Mesenchymal stem cell (in vitro differentiated cells and primary cell): ENCODE data around the gene ZNF791.
"Not testable (repeated sequence)": the region's sequence is repeated elsewhere in the genome, so short reads cannot be mapped to it uniquely, and the experiment has no call there.

Experiments used
- DNase-seq: peaks from one replicate; pipeline ENCODE4 v3.0.0-alpha.2; 2013
- H2AFZ ChIP-seq: one replicate; pipeline ENCODE4 v1.6.1; 2013; ENCODE audit warnings: low read depth, mild to moderate bottlenecking, control low read depth, inconsistent platforms, low read length, moderate library complexity
- H2AK5ac ChIP-seq: 2 replicates; pipeline ENCODE4 v1.6.1; 2013; ENCODE audit warnings: low read length, moderate library complexity, mild to moderate bottlenecking, inconsistent platforms; ENCODE audit not compliant: severe bottlenecking
- H2BK120ac ChIP-seq: one replicate; pipeline ENCODE4 v1.6.1; 2013; ENCODE audit warnings: low read depth, mild to moderate bottlenecking, inconsistent platforms, low read length, moderate library complexity
- H2BK12ac ChIP-seq, 2 experiments: one replicate each; pipeline ENCODE4 v1.6.1; 2013; ENCODE audit warnings: inconsistent platforms in 2 of 2, low read length in 2 of 2, mild to moderate bottlenecking in 2 of 2, moderate library complexity in 2 of 2, control low read depth in 1 of 2
- H2BK15ac ChIP-seq: one replicate; pipeline ENCODE4 v1.6.1; 2013; ENCODE audit warnings: mild to moderate bottlenecking, low read depth, inconsistent platforms; ENCODE audit not compliant: poor library complexity, severe bottlenecking
- H2BK5ac ChIP-seq: 2 replicates; pipeline ENCODE4 v1.6.1; 2013; ENCODE audit warnings: low read depth, mild to moderate bottlenecking, low read length, control low read depth, inconsistent platforms; ENCODE audit not compliant: poor library complexity, severe bottlenecking
- H3K14ac ChIP-seq, 2 experiments: one replicate each; pipeline ENCODE4 v1.6.1; 2013; ENCODE audit warnings: inconsistent platforms in 2 of 2, low read length in 2 of 2, control low read depth in 1 of 2, mild to moderate bottlenecking in 1 of 2, moderate library complexity in 1 of 2
- H3K18ac ChIP-seq, 2 experiments: one replicate each; pipeline ENCODE4 v1.6.1; 2013; ENCODE audit warnings: inconsistent platforms in 2 of 2, low read length in 2 of 2, control low read depth in 1 of 2, low read depth in 1 of 2, mild to moderate bottlenecking in 1 of 2
- H3K23ac ChIP-seq, 2 experiments: one replicate each; pipeline ENCODE4 v1.6.1; 2013; ENCODE audit warnings: inconsistent platforms in 2 of 2, low read length in 2 of 2, mild to moderate bottlenecking in 2 of 2, moderate library complexity in 2 of 2, control low read depth in 1 of 2
- H3K27ac ChIP-seq: 2 replicates; pipeline ENCODE4 v1.5.1; 2013; ENCODE audit warnings: mild to moderate bottlenecking, moderate library complexity, low read length, control low read depth, inconsistent platforms; ENCODE audit not compliant: poor library complexity, severe bottlenecking
- H3K27me3 ChIP-seq, 2 experiments: 2 replicates each; pipeline versions ENCODE4 v1.6.1 to v1.7.0; 2013; ENCODE audit warnings: low read length in 2 of 2, mild to moderate bottlenecking in 2 of 2, moderate library complexity in 2 of 2, control low read depth in 1 of 2, inconsistent platforms in 1 of 2; ENCODE audit not compliant: control insufficient read depth in 1 of 2, insufficient read depth in 1 of 2
- H3K36me3 ChIP-seq, 2 experiments: 2 replicates each; pipeline versions ENCODE4 v1.6.1 to v1.7.0; 2013; ENCODE audit warnings: low read length in 2 of 2, control low read depth in 1 of 2, inconsistent platforms in 1 of 2, low read depth in 1 of 2, mild to moderate bottlenecking in 1 of 2; ENCODE audit not compliant: insufficient read depth in 2 of 2, control insufficient read depth in 1 of 2
- H3K4ac ChIP-seq, 2 experiments: one replicate each; pipeline ENCODE4 v1.6.1; 2013; ENCODE audit warnings: inconsistent platforms in 2 of 2, low read length in 2 of 2, mild to moderate bottlenecking in 2 of 2, moderate library complexity in 2 of 2, control low read depth in 1 of 2, low read depth in 1 of 2
- H3K4me1 ChIP-seq: 2 replicates; pipeline ENCODE4 v1.6.1; 2013; ENCODE audit warnings: low read depth, low read length, control low read depth; ENCODE audit not compliant: control insufficient read depth, insufficient read depth
- H3K4me2 ChIP-seq: 2 replicates; pipeline ENCODE4 v1.6.1; 2013; ENCODE audit warnings: low read length, mild to moderate bottlenecking, inconsistent platforms; ENCODE audit not compliant: poor library complexity, severe bottlenecking
- H3K4me3 ChIP-seq, 2 experiments: 2 replicates each; pipeline versions ENCODE4 v1.5.1 to v1.7.0; 2013; ENCODE audit warnings: low read length in 2 of 2, mild to moderate bottlenecking in 2 of 2, control low read depth in 1 of 2, low read depth in 1 of 2; ENCODE audit not compliant: insufficient read depth in 1 of 2
- H3K79me1 ChIP-seq: replicated peaks from 2 replicates; pipeline ENCODE4 v1.6.1; 2013; ENCODE audit warnings: mild to moderate bottlenecking, control low read depth, low read length, inconsistent platforms; ENCODE audit not compliant: poor library complexity, severe bottlenecking
- H3K9ac ChIP-seq: 2 replicates; pipeline ENCODE4 v1.7.0; 2013; ENCODE audit warnings: mild to moderate bottlenecking, low read length, moderate library complexity
- H3K9me3 ChIP-seq: 2 replicates; pipeline ENCODE4 v1.7.0; 2013; ENCODE audit warnings: mild to moderate bottlenecking, low read length; ENCODE audit not compliant: control insufficient read depth
- H4K8ac ChIP-seq: one replicate; pipeline ENCODE4 v1.6.1; 2013; ENCODE audit warnings: inconsistent platforms, mild to moderate bottlenecking, low read length, moderate library complexity
- H4K91ac ChIP-seq: one replicate; pipeline ENCODE4 v1.6.1; 2013; ENCODE audit warnings: mild to moderate bottlenecking, low read length, inconsistent platforms
- WGBS: methylation state at CpG from one replicate; pipeline ENCODE4 v1.1.7; 2013; ENCODE audit warnings: mixed read lengths; 5-methylcytosine and 5-hydroxymethylcytosine counted together

The ZNF791 gene

DNA sequence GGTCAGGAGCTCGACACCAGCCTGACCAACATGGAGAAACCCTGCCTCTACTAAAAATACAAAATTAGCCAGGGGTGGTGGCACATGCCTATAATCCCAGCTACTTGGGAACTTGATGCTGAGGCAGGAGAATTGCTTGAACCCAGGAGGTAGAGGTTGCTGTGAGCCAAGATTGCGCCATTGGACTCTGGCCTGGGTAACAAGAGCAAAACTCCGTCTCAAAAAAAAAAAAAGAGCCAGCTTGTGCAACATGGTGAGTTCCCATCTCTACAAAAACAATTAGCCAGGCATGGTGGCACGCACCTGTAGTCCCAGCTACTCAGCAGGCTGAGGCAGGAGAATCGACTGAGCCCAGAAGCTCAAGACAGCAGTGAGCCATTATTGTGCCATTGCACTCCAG is 67.3 kb downstream of the ZNF791 start:
- not testable (repeated sequence) for H3K14ac ChIP-seq, H3K18ac ChIP-seq, H3K9ac ChIP-seq, H4K91ac ChIP-seq, H4K8ac ChIP-seq, H3K4ac ChIP-seq, H3K23ac ChIP-seq, H2BK12ac ChIP-seq, H2BK15ac ChIP-seq, H2BK5ac ChIP-seq, H2BK120ac ChIP-seq, H3K4me1 ChIP-seq, H3K9me3 ChIP-seq, H3K4me3 ChIP-seq, H2AFZ ChIP-seq, H3K27me3 ChIP-seq, H3K4me2 ChIP-seq, H3K27ac ChIP-seq, H2AK5ac ChIP-seq, DNase-seq
- peaks cover 66% of the 10 kb centered on the region in 2 experiments for H3K36me3 ChIP-seq
- peaks cover 38% of the 10 kb centered on the region for H3K79me1 ChIP-seq
- WGBS, result 98% methylated on average over 4 of the region's 5 CpGs

DNA sequence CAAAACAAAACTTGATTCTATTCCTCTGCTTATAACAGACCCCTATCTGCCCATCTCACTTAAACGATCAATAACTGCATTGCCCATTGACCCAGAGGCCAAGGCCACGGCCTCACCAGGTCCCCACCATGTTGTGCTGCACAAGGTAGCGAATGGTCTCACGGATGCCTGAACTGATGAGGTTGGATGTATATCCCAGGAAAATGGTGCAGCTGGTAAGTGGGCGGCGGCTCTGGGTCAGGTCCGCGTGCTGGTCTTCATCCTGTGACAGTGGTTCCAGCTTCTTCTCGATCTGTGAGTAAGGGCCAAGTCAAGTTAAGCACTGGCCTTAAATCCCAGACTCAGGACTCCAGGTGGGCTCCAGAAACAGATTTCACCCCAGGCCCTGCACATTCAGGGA is 69.3 kb downstream of the ZNF791 start:
- Histone ChIP-seq H2BK12ac (no peak overlapping the region), H2BK15ac (no peak overlapping the region), H3K23ac (no peak overlapping the region), H3K27me3 (no peaks in the 10 kb centered on the region), H3K14ac (no peak overlapping the region), H3K18ac (no peak overlapping the region), H3K4me3 (peak overlapping the region in 1 of 2 experiments; percentile 29), H3K36me3 (peaks cover 48 to 51% of the 10 kb centered on the region in 2 experiments), H2AK5ac (no peak overlapping the region), H2AFZ (no peak overlapping the region), H3K79me1 (peaks cover 32% of the 10 kb centered on the region), H2BK5ac (no peak overlapping the region), H3K9ac (no peak overlapping the region), H3K4ac (no peak overlapping the region), H2BK120ac (no peak overlapping the region), H3K27ac (no peak overlapping the region), H3K9me3 (no peaks in the 10 kb centered on the region), H3K4me1 (peaks cover 7% of the 10 kb centered on the region), H4K91ac (no peak overlapping the region), H3K4me2 (no peak overlapping the region), H4K8ac (no peak overlapping the region)
- no peak for DNase-seq
- WGBS, result 97% methylated on average over 9 of the region's 9 CpGs

DNA sequence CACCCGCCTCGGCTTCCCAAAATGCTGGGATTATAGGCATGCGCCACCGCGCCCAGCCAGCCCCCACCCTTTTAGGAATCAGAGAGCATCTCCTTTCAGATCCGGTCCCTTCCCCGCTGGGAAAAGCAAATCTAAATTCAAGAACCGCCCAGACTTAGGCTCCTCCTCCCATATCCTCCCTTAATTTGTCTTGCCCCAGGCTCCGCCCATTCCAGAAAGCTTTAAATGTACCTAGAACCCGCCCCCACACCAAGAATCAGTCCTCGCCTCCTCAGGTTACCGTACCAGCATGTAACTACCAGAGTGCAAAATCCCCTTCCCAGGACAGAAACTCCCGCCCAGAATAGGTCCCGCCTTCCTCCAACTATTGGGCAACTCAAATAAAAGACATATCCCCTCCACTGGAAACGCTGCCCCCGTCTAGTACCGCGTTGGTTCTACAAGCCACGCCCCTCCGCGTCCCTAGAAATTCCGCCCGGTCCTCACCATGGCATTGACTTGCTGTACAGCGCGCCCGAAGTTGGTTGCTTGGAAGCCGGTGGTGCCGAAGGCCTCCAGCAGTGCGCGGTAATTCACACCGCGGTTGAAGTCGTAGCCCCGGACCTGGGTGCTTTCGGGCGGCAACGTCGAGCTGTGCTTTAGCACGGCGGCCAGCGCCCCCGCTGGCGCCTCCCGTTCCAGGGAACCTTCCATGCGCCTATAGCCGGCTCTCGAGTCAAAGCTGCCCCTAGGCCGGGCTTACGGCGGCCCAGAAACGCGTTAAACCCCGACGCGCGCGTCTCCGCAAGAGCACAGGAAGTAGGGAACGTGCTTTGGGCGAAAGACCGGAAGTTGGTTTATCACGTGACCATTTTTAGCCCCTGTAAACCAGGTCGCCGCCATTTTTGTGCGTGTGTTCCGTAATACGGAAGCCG is 70.6 kb downstream of the ZNF791 start, which contains the start of gene DHPS:
Gene DHPS, minus strand, starts transcription at position 807 of the 914 bp plus-strand sequence. Its CDS starts 114 bp downstream, at position 693.
- H3K9ac ChIP-seq, result peak within 1 kb of the TSS; percentile 100
- peak within 1 kb of the TSS; percentile 63 for H2BK15ac ChIP-seq
- no peaks in the 10 kb centered on the region for H3K9me3 ChIP-seq
- H3K79me1 ChIP-seq, result peaks cover 21% of the 10 kb centered on the region
- H3K36me3 ChIP-seq, result peaks cover 38% of the 10 kb centered on the region in 2 experiments
- H2BK12ac ChIP-seq, result no peak within 1 kb of the TSS
- H4K8ac ChIP-seq, result peak within 1 kb of the TSS; percentile 97
- no peak within 1 kb of the TSS for H2AK5ac ChIP-seq
- peak within 1 kb of the TSS; percentile 80 for H3K4me2 ChIP-seq
- peak within 1 kb of the TSS; percentile 74 to 92 for H3K4me3 ChIP-seq
- H3K27ac ChIP-seq, result peak within 1 kb of the TSS; percentile 92
- H3K18ac ChIP-seq, result peak within 1 kb of the TSS; percentile 29 to 75
- H2BK120ac ChIP-seq, result no peak within 1 kb of the TSS
- H2BK5ac ChIP-seq, result peak within 1 kb of the TSS; percentile 47
- peak within 1 kb of the TSS; percentile 33 to 39 for H3K4ac ChIP-seq
- H4K91ac ChIP-seq, result peak within 1 kb of the TSS; percentile 53
- WGBS, result under 1% methylated on average over 68 of the region's 68 CpGs
- no peak within 1 kb of the TSS for H3K14ac ChIP-seq
- H3K23ac ChIP-seq, result peak within 1 kb of the TSS in 1 of 2 experiments; percentile 11
- no peaks in the 10 kb centered on the region for H3K27me3 ChIP-seq
- H2AFZ ChIP-seq, result peak within 1 kb of the TSS; percentile 19
- peak; percentile 98 for DNase-seq
- H3K4me1 ChIP-seq, result peaks cover 6% of the 10 kb centered on the region
